DND-41 (cell line): ENCODE measurements around the gene C11orf52.

ENCODE experiments used
- ATAC-seq: fragments of 200-7000 bp; cut with Tn5 transposase; 3 replicates; pipeline ENCODE4 v1.9.1; 2021; ENCODE audit warnings: low read depth; ENCODE audit not compliant: insufficient read depth
- DNase-seq: peaks from one replicate; pipeline ENCODE4 v3.0.0-alpha.2; 2020
- H2AFZ ChIP-seq: 2 replicates; pipeline ENCODE4 v1.6.0; 2012; ENCODE audit warnings: low read depth, low read length
- H3K27ac ChIP-seq: 2 replicates; pipeline ENCODE4 v1.5.1; 2012; ENCODE audit warnings: low read length, inconsistent platforms
- H3K27me3 ChIP-seq: fragments of 200-600 bp; sonication (generic); 2 replicates; pipeline ENCODE4 v1.6.0; 2012; ENCODE audit warnings: low read length, mild to moderate bottlenecking, inconsistent platforms; ENCODE audit not compliant: insufficient read depth, poor library complexity
- H3K36me3 ChIP-seq: 2 replicates; pipeline ENCODE4 v1.5.1; 2012; ENCODE audit warnings: low read length, inconsistent platforms; ENCODE audit not compliant: insufficient read depth
- H3K4me1 ChIP-seq: 2 replicates; pipeline ENCODE4 v1.5.1; 2012; ENCODE audit warnings: mild to moderate bottlenecking, low read length; ENCODE audit not compliant: insufficient read depth
- H3K4me2 ChIP-seq: 2 replicates; pipeline ENCODE4 v1.6.0; 2012; ENCODE audit warnings: mild to moderate bottlenecking, moderate library complexity, low read length, inconsistent platforms; ENCODE audit not compliant: insufficient read depth
- H3K4me3 ChIP-seq, 2 experiments: fragments of 200-600 bp in 1 of 2; shearing (Covaris generic) in 1 of 2; 2 replicates each; pipeline ENCODE4 v1.5.1; 2012 to 2016; ENCODE audit warnings: inconsistent platforms in 2 of 2, low read length in 2 of 2, mild to moderate bottlenecking in 2 of 2, low read depth in 1 of 2, moderate library complexity in 1 of 2
- H3K79me2 ChIP-seq: 2 replicates; pipeline ENCODE4 v1.6.0; 2012; ENCODE audit warnings: low read length, inconsistent platforms; ENCODE audit not compliant: insufficient read depth
- H3K9ac ChIP-seq: 2 replicates; pipeline ENCODE4 v1.6.0; 2012; ENCODE audit warnings: low read depth, mild to moderate bottlenecking, inconsistent platforms, low read length, moderate library complexity
- H3K9me3 ChIP-seq: 2 replicates; pipeline ENCODE4 v1.5.1; 2012; ENCODE audit warnings: low read length, moderate library complexity, mild to moderate bottlenecking, inconsistent platforms; ENCODE audit not compliant: insufficient read depth, severe bottlenecking
- H4K20me1 ChIP-seq: 2 replicates; pipeline ENCODE4 v1.6.0; 2012; ENCODE audit warnings: low read length; ENCODE audit not compliant: insufficient read depth
- EZH2 ChIP-seq: IDR thresholded peaks from 3 replicates; pipeline ENCODE4 v1.6.1; 2012; ENCODE audit warnings: borderline replicate concordance, low read depth, mild to moderate bottlenecking, moderate library complexity, low read length, inconsistent platforms; ENCODE audit not compliant: severe bottlenecking
- TF ChIP-seq, protein P1 (sequence below): IDR thresholded peaks from 2 replicates; pipeline ENCODE4 v1.5.1; 2012; ENCODE audit warnings: borderline replicate concordance, low read length, moderate library complexity, mild to moderate bottlenecking; ENCODE audit not compliant: poor library complexity, severe bottlenecking; ENCODE audit errors: extremely low read depth

Gene C11orf52

DNA sequence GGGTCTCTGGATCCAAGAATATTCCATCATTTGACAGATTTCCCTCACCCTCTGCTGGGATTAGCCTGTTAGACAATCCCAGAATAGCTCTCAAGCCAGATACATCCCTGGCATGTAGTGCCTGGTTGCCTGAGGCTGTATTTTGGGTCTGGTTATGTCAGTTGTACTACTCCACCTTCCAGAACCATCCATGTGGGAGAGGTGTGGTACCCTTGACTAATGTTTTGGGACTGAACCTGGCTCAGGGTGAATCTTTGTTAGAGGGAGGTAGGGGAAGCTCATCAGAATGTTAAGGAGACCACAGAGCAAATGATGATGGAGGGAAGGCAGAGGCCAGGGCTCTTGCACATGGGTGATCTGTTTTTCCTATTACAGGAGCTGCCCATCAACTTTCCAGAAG lies 5.2 kb downstream of the C11orf52 start:
- no peak for ATAC-seq
- Histone ChIP-seq H3K27ac (no peak overlapping the region), H3K4me3 (no peak overlapping the region)

DNA sequence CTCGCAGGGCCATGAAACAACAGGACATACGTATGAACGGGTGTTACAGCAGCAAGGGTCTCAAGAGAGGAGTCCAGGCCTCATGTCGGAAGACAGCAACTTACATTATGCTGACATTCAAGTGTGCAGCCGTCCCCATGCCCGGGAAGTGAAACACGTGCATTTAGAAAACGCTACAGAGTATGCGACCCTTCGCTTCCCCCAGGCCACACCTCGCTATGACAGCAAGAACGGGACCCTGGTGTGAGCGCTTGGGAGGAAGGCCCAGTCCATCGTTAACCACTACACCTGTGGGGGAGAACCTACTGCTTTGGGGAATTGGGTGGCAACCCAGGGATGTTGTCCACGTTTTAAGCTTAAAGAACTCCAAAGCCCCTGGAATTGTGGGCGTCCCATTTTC lies 7.2 kb downstream of the C11orf52 start:
- no peaks in the 10 kb centered on the region for H3K36me3 ChIP-seq
- H3K4me2 ChIP-seq = peak overlapping the region; percentile 100
- ATAC-seq = no peak
- H2AFZ ChIP-seq = peak overlapping the region; percentile 88
- no peaks in the 10 kb centered on the region for H3K79me2 ChIP-seq
- peak overlapping the region; percentile 62 for H3K9ac ChIP-seq
- peak overlapping the region in 1 of 2 experiments; percentile 58; a peak in 2 of 4 replicates for H3K4me3 ChIP-seq
- H3K27me3 ChIP-seq = no peaks in the 10 kb centered on the region
- TF ChIP-seq EZH2 = no peak
- TF ChIP-seq, protein P1, sequence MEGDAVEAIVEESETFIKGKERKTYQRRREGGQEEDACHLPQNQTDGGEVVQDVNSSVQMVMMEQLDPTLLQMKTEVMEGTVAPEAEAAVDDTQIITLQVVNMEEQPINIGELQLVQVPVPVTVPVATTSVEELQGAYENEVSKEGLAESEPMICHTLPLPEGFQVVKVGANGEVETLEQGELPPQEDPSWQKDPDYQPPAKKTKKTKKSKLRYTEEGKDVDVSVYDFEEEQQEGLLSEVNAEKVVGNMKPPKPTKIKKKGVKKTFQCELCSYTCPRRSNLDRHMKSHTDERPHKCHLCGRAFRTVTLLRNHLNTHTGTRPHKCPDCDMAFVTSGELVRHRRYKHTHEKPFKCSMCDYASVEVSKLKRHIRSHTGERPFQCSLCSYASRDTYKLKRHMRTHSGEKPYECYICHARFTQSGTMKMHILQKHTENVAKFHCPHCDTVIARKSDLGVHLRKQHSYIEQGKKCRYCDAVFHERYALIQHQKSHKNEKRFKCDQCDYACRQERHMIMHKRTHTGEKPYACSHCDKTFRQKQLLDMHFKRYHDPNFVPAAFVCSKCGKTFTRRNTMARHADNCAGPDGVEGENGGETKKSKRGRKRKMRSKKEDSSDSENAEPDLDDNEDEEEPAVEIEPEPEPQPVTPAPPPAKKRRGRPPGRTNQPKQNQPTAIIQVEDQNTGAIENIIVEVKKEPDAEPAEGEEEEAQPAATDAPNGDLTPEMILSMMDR = no peak
- H3K9me3 ChIP-seq = no peaks in the 10 kb centered on the region
- H3K27ac ChIP-seq = peak overlapping the region; percentile 96
- DNase-seq = no peak
- H3K4me1 ChIP-seq = peaks cover 20% of the 10 kb centered on the region
- H4K20me1 ChIP-seq = no peaks in the 10 kb centered on the region

More for the DNA sequence above, 5.2 kb downstream of the C11orf52 start:
- Histone ChIP-seq H3K9me3 (no peaks in the 10 kb centered on the region), H3K36me3 (no peaks in the 10 kb centered on the region), H4K20me1 (no peaks in the 10 kb centered on the region), H2AFZ (peak overlapping the region; percentile 50), H3K79me2 (no peaks in the 10 kb centered on the region), H3K9ac (no peak overlapping the region), H3K4me1 (peaks cover 20% of the 10 kb centered on the region), H3K4me2 (no peak overlapping the region), H3K27me3 (no peaks in the 10 kb centered on the region)
- TF ChIP-seq EZH2 = no peak
- TF ChIP-seq, protein P1 = no peak
- no peak for DNase-seq

DNA sequence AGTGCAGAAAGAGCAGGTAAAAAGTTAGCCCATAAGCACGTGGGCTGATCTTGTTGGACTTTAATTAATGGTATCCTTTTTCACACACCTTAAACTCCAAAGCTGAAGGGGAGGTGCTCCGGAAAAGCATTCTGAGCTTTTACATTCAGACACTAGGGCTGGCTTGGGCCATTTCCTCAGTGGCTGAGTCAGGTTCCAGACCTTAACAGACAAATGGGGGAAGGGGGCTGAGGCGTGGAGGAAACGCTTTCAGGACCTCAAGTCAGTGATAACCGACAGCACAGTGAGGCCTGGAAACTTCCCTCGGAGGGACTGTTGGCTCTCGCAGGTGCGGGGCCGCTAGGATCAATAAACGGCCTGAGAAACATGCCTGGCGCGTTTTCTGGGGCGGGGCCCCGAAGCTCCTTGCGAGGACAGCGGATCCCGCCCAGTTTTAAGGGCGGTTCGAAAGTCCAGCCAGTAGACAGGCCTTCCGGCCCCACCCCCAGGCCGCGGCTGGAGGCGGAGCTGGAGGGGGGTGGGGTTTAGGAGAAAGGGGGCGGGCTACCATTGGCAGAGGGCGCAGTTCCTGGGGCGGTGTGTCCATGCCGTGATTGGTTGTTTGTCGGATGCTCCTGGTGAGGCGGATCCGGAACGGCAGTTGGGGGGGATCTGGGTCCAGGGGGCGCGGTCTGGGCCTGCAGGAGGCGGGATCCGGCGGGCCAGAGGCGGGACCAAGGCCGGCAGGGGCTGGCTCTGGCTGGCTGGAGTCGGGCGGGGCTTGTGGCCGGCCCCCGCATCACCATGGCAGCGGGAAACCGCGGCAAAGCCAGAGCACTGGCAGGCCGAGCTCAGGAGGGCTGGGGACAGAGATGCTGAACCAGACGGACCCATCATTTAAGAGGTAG lies 8.0 kb downstream of the C11orf52 start:
- H3K4me2 ChIP-seq = peak overlapping the region; percentile 100
- H3K4me1 ChIP-seq = peaks cover 23% of the 10 kb centered on the region
- DNase-seq (peak; percentile 98), ATAC-seq (peak; percentile 88)
- peak overlapping the region; percentile 96 for H3K27ac ChIP-seq
- no peak for TF ChIP-seq EZH2
- TF ChIP-seq, protein P1 = no peak
- H3K27me3 ChIP-seq = no peaks in the 10 kb centered on the region
- peak overlapping the region; percentile 99 for H2AFZ ChIP-seq
- H3K9me3 ChIP-seq = no peaks in the 10 kb centered on the region
- no peaks in the 10 kb centered on the region for H3K79me2 ChIP-seq
- H3K9ac ChIP-seq = peak overlapping the region; percentile 62
- H3K4me3 ChIP-seq = peak overlapping the region; percentile 36 to 88; a peak in 3 of 4 replicates
- H4K20me1 ChIP-seq = no peaks in the 10 kb centered on the region
- H3K36me3 ChIP-seq = no peaks in the 10 kb centered on the region
